Measurements from ENCODE around the gene HADHA. TPM values are rescaled to one million over a fixed set of nuclear protein-coding genes. Genes with fewer than 3 reads are reported as not detected.

Gene HADHA
- total RNA-seq, 3 donors from 2014 or later (not counting 1 experiment from before 2014, with no cell fraction given) = 66.6 to 76.1 (median 68.9) TPM

DNA sequence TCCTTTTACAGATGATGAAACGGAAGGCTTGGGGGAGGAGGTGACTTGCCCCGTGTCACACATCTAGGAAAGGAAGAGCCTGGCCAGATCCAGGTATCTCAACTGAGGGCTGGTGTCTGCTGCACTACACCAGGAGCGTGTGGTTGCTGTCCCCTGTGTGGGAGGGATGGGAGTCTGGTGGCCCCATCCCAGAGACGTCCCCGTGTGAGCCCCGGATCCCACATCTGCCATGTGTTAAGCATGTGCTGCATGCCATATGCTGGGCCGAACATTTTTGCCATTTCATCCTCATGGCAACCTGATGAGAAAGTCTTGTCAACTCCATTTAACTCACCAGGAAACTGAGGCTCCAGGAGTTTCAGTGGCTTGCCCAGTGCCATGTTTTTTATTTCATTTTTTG, 67.3 kb downstream of the HADHA start:
- Mint-ChIP-seq H3K27ac (no peak overlapping the region), H3K36me3 (no peaks in the 10 kb centered on the region), H3K9me3 (no peaks in the 10 kb centered on the region), H3K4me3 (no peak overlapping the region), H3K4me1 (peaks cover 13 to 31% of the 10 kb centered on the region in 2 donors), H3K27me3 (ENCODE audit: low read depth in 2 of 2) (peaks cover 42 to 43% of the 10 kb centered on the region in 2 donors)
- H3K4me1 ChIP-seq (ENCODE audit: control insufficient read depth, insufficient read depth, low read length) = peaks cover 33% of the 10 kb centered on the region
- no peaks in the 10 kb centered on the region for H3K36me3 ChIP-seq (ENCODE audit: control insufficient read depth, insufficient read depth, low read length)
- H3K27me3 ChIP-seq (ENCODE audit: control insufficient read depth, insufficient read depth, low read length) = peaks cover 21% of the 10 kb centered on the region
- intact Hi-C loops (cut with micrococcal nuclease) = no loop called here
- H3K9me3 ChIP-seq (ENCODE audit: control insufficient read depth, insufficient read depth, low read length) = no peaks in the 10 kb centered on the region
- no peak overlapping the region for H3K27ac ChIP-seq (ENCODE audit: low read length)
- no peak overlapping the region for H3K4me3 ChIP-seq (ENCODE audit: low read length)
- WGBS (ENCODE audit: insufficient coverage) = 96% methylated on average over 7 of the region's 7 CpGs
- DNase-seq (no peak), ATAC-seq (no peak)
- TF ChIP-seq, protein P1, sequence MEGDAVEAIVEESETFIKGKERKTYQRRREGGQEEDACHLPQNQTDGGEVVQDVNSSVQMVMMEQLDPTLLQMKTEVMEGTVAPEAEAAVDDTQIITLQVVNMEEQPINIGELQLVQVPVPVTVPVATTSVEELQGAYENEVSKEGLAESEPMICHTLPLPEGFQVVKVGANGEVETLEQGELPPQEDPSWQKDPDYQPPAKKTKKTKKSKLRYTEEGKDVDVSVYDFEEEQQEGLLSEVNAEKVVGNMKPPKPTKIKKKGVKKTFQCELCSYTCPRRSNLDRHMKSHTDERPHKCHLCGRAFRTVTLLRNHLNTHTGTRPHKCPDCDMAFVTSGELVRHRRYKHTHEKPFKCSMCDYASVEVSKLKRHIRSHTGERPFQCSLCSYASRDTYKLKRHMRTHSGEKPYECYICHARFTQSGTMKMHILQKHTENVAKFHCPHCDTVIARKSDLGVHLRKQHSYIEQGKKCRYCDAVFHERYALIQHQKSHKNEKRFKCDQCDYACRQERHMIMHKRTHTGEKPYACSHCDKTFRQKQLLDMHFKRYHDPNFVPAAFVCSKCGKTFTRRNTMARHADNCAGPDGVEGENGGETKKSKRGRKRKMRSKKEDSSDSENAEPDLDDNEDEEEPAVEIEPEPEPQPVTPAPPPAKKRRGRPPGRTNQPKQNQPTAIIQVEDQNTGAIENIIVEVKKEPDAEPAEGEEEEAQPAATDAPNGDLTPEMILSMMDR (IDR thresholded peaks at IDR 0.05) = no peak

DNA sequence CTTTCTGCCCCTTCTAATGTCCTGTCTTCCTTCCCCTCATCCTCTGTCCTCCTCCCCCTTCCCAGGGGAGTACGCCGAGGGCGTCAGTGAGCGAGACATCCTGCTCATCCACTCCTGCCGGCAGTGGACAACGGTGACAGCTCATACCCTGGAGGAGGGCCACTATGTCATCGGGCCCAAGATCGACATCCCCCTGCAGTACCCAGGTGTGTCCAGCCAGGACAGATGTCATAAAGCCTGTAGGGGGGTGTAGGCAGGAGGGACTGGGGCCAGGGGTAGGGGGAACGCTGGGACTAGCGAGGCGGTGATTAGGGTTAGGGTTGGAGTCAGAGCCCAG, 68.2 kb downstream of the HADHA start:
- no peaks in the 10 kb centered on the region for H3K9me3 ChIP-seq (ENCODE audit: control insufficient read depth, insufficient read depth, low read length)
- H3K9me3 Mint-ChIP-seq = no peaks in the 10 kb centered on the region
- 91% methylated on average over 11 of the region's 11 CpGs for WGBS (ENCODE audit: insufficient coverage)
- H3K27me3 ChIP-seq (ENCODE audit: control insufficient read depth, insufficient read depth, low read length) = peaks cover 24% of the 10 kb centered on the region
- DNase-seq = no peak
- TF ChIP-seq, protein P1 (IDR thresholded peaks at IDR 0.05) = no peak
- no peak overlapping the region for H3K4me3 ChIP-seq (ENCODE audit: low read length)
- H3K36me3 Mint-ChIP-seq = no peaks in the 10 kb centered on the region
- no peak overlapping the region for H3K27ac ChIP-seq (ENCODE audit: low read length)
- H3K27me3 Mint-ChIP-seq (ENCODE audit: low read depth in 2 of 2) = peaks cover 48 to 50% of the 10 kb centered on the region in 2 donors
- no peaks in the 10 kb centered on the region for H3K36me3 ChIP-seq (ENCODE audit: control insufficient read depth, insufficient read depth, low read length)
- peaks cover 34% of the 10 kb centered on the region for H3K4me1 ChIP-seq (ENCODE audit: control insufficient read depth, insufficient read depth, low read length)
- no peak overlapping the region for H3K4me3 Mint-ChIP-seq
- intact Hi-C loops (cut with micrococcal nuclease) = no loop called here
- H3K4me1 Mint-ChIP-seq = peaks cover 22 to 39% of the 10 kb centered on the region in 2 donors
- H3K27ac Mint-ChIP-seq = no peak overlapping the region
- ATAC-seq = no peak

GRCh38 chr2:26175466-26176278, 68.8 kb downstream of the HADHA start:
- peaks cover 24% of the 10 kb centered on the region for H3K27me3 ChIP-seq (ENCODE audit: control insufficient read depth, insufficient read depth, low read length)
- no peak for DNase-seq
- no peak overlapping the region for H3K4me3 Mint-ChIP-seq

More at GRCh38 chr2:26175466-26176278, 68.8 kb downstream of the HADHA start:
- Histone ChIP-seq H3K9me3 (ENCODE audit: control insufficient read depth, insufficient read depth, low read length) (no peaks in the 10 kb centered on the region), H3K36me3 (ENCODE audit: control insufficient read depth, insufficient read depth, low read length) (no peaks in the 10 kb centered on the region), H3K4me1 (ENCODE audit: control insufficient read depth, insufficient read depth, low read length) (peaks cover 34% of the 10 kb centered on the region), H3K27ac (ENCODE audit: low read length) (no peak overlapping the region), H3K4me3 (ENCODE audit: low read length) (no peak overlapping the region)
- Mint-ChIP-seq H3K4me1 (peaks cover 22 to 39% of the 10 kb centered on the region in 2 donors), H3K27ac (no peak overlapping the region), H3K9me3 (no peaks in the 10 kb centered on the region), H3K27me3 (ENCODE audit: low read depth in 2 of 2) (peaks cover 46 to 51% of the 10 kb centered on the region in 2 donors), H3K36me3 (no peaks in the 10 kb centered on the region)
- no peak for ATAC-seq
- intact Hi-C loops (cut with micrococcal nuclease) = no loop called here
- WGBS (ENCODE audit: insufficient coverage) = 75% methylated on average over 14 of the region's 15 CpGs
- TF ChIP-seq, protein P1 (IDR thresholded peaks at IDR 0.05) = no peak
